Fibroblast of skin of left quadriceps (primary cell): ENCODE measurements around the gene POLR2I.
"Not testable (repeated sequence)": the region's sequence is repeated elsewhere in the genome, so short reads cannot be mapped to it uniquely, and the experiment has no call there.

ENCODE experiments used
- DNase-seq, 2 experiments: peaks; one replicate each; pipeline ENCODE4 v3.0.0-alpha.2; 2013; ENCODE audit warnings: low read depth in 2 of 2

The POLR2I gene

DNA sequence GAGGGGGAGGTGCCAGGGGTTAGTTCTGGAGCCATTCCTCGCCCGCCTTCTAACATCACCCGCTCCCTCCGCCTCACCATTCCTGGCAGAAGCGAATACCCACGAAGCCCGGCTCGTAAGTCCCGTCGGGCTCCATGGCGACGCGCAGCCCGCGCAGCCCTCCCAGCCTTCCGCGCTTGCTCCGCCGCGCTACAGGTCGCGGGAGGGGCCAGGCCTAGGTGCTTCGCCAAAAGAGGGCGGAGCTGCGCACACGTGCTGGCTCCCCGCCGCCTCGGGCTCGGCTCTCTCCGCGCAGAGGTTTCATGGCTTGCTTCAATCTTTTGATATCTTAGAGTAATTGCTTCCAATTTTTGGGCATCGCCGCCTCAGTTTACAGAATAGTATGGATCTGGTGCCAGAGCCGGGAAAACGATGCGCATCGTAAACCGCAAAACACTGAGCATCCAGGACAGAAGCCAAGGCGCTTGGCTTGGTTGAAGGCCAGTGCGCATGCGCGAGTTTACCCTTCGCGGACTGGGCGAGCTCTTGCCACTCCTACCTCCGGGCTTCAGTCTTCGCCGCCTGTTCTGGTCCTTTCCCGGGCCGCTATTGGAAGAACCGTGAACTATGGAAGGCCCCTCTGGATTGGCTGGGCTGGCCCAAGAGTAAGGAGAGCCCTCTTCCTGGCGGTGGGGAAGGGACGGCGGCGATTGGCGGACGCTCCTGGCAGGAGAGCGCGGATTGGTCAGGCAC lies at the start of gene POLR2I:
POLR2I (minus strand) TSS at position 155 of the 732 bp plus-strand sequence; CDS start at position 136, 19 bp downstream.
- peak; percentile 100 for DNase-seq

DNA sequence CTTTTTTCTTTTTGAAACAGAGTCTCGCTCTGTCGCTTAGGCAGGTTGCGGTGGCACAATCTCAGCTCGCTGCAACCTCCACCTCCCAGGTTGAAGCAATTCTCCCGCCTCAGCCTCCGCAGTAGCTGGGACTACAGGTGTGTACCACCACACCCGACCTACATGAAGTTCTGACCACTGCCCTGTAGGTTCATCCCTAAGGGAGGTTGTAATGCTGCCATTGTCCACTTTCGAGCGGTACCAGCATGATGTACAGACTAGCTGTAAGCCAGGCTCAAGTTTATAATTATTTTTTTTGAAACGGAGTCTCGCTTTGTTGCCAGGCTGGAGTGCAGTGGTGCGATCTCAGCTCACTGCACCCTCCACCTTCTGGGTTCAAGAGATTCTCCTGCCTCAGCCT lies 49.1 kb upstream of the POLR2I start:
- no peak for DNase-seq

DNA sequence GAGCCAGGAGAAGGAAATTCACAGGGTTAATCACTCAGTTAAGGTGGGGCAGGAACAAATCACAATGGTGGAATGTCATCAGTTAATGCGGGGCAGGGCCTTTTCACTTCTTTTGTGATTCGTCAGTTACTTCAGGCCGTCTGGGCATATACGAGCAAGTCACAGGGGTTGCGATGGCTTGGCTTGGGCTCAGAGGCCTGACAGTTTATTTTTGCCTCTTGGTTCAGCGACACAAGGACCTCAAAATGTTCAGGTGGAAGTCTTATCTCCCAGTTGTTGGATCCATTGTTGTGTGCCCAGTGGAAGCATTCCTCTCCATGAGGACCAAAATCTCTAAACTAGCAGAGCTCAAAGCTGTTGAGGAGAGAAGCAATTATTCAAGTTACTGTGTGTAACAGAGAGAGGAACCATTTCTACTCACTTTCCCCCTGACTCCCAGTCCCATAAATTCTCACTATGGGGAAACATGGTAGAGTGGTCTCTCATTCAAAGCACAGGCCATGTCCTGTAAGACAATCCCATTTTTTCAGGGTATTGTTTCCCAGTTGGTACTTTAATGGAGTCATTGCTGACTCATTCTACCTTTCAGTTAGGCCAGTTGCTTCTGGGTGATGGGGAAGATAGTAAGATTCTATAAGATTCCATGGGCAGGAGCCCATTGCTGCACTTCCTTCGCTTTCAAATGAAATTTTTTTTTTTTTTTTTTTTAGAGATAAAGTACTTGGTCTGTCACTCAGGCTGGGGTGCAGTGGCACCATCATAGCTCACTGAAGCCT lies 46.3 kb upstream of the POLR2I start:
- DNase-seq: no peak

DNA sequence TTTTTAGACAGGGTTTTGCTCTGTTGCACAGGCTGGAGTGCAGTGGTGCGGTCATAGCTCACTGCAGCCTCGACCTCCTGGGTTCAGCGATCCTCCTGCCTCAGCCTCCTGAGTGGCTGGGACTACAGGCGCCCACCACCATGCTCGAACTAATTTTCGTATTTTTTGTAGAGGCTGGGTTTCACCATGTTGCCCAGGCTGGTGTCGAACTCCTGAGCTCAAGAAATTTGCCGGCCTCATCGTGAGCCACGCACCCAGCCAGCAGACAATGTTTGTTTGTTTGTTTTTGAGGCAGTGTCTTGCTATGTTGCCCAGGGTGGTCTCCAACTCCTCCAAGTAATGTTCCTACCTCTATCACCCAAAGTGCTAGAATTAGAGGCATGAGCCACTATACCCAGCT lies 38.5 kb upstream of the POLR2I start:
- DNase-seq: no peak

DNA sequence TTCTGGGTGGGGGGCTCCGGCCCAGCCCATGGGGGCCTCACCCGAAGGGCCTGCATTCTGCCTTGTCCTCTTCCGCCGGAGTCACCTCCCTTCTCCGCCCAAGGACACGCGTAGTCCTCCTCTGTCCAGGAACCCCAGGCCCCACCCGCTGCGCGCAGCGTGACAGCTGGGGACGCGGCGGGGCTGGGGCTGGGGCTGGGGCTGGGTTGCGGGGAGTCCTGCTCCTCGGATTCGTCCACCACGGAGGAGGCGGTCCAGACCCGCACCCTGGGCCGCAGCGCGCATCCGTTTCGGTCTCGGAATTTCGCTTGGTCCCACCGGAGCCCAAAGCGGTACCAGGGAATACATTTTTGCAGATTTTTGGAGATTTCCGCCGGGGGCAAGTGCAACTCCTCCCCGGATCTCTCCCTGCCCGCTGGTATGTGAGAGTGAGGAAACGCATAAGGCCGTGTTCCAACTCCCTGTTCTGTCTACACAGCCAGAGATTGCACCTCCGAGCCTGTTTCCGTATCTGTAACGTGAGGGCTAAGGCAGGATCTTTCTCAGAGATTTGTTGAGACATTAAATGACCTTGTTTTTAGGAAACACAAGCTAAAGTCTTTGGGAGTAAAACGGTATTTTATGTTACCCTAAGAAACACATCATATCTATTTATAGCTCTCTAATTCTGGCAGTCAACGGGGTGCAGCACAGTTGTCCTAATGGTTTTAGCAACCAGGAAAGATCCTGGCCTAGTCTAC lies 37.8 kb upstream of the POLR2I start, which contains the start of gene COX7A1:
COX7A1 (minus strand) TSS at position 96 of the 740 bp plus-strand sequence; CDS start at position 56, 40 bp downstream.
- no peak for DNase-seq

DNA sequence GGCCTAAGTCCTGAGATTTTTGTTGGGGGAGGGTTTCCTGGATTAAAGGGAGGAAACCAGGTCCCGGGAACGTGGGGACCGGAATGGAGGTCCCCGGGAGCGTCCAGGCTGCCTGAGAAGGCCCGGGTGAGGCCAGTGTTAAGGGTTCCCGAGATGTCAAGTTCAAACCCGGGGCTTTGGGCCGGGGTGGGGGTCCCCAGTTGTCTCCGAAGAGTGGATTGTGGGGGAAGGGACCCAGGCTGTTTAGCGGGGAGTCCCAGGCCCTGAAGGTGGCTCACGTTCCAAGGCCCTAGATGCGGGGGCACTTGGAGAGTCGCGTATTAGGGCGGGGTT lies 37.3 kb upstream of the POLR2I start:
- DNase-seq: no peak

DNA sequence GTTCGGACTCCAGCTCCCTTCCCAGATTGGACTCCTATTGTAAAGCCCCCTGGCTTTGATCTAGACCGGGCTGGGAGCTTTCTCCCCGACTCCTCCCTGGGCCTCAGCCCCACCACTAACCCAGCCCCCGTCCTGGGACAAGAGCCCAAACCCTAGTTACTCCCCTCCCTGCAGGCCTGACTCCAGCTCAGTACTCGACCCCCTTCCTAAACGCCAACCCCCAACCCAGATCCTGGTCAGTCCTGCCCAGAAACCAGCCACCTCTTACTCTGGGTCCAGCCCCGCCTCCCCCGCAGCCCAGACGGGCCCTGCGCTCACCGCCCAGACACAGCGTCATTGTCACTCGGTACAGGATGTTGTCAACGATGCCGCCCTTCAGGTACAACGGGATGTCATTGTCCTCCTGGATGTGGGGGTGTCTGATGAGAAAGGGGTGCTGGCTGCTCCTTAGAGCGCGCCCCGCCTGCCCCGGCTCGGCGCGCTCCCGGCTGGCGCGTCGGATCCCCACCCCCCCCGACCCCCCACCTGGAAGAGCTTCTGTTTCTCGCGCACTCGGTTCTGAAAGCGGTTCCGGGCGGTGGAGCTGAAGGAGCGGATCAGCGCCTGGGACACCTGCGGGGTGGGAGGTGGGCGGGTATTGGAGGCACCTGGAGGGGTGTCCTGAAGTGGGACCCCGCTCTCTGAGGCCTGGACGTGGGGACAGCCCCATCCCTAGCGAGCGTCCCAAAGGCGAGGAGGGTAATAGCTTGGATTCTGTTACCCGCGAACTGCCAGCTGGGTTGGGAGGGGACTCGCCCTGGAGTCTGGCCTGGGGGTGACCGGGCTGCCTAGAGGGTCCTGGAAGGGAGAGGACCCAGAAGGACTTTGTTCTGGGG lies 36.7 kb upstream of the POLR2I start:
- no peak for DNase-seq

DNA sequence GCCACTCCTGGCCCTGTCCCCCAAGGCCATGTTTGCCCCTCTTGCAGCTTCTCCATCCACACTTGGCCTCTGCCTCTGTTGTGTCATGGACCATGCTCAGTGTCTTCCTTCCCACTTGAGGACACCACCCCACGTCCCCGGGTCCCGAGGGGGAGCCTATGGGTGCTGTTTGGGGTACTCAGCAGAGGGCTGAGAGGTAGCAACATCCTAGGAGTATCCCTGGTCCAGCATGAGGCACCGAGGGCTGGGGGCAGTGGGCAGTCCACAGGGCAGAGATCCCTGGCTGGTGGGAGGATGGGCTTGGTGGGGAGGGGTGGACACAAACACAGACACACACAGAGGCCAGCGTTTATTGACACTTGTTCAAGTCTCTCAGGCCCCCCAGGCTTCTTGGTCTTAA lies 35.9 kb upstream of the POLR2I start:
- no peak for DNase-seq

DNA sequence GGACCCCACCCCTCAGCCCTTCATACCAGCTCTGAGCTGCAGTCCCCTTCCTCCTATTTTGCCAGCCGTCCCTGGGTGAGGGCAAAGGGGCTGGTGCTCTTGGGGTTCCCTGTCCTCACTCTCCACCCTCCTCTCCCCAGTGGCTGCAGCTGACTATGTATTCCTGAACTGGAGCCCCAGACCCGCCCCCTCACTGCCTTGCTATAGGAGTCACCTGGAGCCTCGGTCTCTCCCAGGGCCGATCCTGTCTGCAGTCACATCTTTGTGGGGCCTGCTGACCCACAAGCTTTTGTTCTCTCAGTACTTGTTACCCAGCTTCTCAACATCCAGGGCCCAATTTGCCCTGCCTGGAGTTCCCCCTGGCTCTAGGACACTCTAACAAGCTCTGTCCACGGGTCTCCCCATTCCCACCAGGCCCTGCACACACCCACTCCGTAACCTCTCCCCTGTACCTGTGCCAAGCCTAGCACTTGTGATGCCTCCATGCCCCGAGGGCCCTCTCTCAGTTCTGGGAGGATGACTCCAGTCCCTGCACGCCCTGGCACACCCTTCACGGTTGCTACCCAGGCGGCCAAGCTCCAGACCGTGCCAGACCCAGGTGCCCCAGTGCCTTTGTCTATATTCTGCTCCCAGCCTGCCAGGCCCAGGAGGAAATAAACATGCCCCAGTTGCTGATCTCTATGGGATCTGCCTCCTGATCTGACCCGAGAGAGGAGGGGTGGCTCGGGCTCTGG lies 35.2 kb upstream of the POLR2I start:
- DNase-seq: no peak

DNA sequence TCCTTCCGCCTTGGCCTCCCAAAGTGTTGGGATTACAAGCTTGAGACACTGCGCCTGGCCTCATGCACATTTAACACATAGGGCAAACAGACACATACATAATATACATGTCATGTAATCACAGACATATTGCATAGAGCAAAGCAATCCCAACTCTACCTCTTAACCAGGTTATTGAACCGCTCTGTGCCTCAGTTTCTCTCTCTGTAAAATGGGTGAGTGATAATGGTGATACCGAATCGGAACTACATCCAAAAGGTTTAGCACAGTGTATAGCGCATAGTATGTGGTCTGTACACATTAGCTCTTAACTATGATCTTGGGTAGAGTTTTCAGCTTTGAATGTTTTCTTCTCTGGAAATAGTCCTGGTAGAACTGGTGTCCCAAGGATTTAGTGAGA lies 29.9 kb upstream of the POLR2I start:
- DNase-seq: no peak

DNA sequence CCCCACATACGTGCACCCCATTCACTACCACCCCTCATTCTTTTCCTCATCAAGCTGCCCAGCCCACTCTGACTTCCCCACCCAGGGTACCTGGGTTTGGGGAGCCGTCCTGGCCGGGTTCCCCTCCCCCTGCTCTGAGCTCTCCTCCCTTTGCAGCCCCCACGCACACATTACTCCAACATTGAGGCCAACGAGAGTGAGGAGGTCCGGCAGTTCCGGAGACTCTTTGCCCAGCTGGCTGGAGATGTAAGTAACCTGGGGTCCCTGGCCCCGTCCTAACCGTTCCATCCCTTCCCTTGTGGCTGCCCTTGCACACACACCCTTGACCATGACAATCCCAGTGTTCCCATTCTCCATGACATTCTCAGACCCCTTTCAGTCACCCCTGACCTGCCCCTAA lies 27.8 kb upstream of the POLR2I start:
- DNase-seq: no peak

DNA sequence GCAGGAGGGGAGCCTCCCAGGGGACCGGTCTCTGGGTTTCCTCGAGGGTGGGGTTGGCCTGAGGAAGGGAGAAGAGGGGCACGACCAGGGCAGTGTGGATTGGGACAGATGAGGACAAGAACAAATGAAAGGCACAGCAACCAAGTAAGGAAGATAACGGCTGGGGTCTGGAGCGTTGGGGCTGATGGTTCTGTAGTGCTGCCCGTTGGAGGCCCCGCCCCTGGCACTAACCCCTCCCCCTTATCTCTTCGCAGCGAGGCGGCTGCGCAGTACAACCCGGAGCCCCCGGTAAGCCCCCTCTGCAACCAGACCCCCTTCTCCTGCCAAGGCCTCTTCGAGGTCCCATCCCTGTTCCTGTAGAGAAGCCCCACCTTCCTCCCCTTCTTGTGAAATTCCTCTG lies 27.4 kb upstream of the POLR2I start:
- no peak for DNase-seq

DNA sequence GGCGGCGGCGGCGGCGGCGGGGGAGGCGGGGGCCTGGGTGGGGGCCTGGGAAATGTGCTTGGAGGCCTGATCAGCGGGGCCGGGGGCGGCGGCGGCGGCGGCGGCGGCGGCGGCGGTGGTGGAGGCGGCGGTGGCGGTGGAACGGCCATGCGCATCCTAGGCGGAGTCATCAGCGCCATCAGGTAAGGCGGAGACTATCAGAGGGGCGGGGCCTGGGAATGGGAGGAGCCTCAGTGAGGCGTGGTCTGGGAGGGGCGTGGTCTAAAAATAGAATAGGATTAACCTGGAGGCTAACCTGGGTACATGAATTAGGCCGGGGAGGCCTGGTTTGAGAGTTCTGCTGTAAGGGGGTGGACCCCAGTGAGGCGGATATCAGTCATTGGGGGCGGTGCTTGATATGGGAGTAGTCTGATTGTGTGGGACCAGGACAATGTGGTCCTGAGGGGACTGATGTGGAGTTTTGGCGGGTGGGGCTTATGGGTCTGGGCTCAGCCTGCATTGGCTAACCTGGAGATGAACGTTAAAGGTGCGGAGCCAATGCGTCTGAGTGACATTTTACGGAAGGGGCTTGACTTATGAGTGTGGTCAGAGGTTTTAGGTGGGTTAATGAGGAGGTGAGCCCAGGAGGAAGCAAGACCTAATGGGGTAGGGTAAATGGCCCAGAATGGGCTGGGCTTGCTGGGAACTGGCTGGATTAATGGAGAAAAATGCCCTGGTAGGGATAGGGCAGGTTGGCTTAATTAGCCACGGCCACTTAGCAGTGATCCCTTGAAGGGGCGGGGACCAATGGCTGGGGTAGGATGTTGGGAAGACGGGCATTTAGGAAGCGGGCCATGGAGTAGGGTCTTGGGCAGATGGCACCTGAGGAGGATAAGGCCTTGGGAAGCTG lies 26.6 kb upstream of the POLR2I start:
- DNase-seq: peak; percentile 57

DNA sequence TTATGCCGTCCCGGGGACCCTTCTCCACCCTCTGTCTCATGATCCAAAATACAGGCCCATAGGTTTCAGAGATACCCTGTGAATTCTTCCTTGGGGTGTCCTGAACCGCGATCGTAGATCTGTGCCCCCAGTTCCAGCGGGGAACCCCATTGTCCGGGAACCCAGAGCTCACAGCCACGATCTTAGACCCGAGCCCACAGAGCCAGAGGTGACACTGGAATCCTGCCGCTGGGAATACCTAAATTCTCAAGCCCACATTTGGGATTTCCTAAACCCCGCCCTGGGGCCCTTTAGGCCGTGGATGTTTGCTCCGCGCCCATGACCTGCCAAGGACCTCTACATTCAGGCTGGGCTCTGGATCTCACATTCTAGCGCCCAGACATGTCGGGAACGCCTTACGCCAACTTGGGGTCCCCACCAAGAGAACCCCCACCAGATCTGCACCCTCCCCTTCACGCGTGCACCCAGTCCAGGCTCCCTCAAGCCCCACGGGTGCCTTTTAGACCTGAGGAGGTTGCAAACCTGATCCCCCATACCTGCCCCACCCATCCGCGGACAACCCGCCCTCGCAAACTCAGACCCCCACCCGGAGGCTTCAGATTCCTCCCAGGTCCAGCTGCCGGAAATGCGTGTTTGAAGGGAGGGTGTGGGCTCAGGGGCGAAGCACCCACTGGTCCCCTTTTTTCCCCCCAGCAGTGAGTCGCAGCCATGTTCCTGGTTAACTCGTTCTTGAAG lies 25.8 kb upstream of the POLR2I start:
- no peak for DNase-seq

DNA sequence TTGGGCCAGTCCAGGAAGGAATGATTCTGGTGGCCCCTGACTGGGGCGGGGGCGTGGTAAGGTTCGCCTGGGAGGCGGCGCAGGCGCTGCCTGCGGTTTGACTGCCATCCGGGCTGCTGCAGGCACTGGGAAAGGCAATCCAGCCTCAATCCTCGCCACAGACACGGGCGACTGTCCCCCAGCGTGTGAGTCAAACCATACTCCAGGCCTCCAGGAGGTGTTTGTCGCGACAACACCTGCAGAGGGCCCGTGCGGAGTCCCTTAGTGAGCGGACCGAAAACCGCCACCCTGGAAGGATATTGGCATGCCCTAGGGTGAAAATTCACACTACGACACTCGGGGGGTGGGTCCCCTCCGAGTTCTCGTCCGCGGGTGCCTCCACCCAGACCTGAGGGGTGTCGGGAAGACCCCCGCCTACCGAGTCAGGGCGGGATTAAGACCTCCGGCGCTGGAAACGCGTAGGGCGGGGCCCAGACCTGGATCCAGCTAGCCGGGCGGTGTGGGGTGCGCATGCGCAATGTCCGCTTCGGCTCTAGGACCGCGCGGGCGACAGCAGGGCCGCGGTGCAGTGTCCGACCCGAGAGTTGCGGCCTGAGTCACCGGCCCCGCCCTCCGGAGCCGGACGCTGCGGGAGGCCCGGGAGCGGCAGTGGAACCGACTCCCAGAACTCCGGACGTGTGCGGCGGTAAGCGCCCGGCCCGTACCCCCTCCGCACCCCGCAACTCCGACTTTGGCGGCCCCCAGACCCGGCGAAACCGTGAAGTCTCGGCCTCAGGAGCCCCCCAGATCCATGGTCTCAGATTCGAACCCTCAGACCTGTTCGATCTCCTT lies 25.0 kb upstream of the POLR2I start, which contains the start of gene CAPNS1:
CAPNS1 (plus strand) TSS at position 594 of the 831 bp plus-strand sequence. CDS start 946 bp downstream, outside the sequence.
- peak; percentile 88 to 90 for DNase-seq

DNA sequence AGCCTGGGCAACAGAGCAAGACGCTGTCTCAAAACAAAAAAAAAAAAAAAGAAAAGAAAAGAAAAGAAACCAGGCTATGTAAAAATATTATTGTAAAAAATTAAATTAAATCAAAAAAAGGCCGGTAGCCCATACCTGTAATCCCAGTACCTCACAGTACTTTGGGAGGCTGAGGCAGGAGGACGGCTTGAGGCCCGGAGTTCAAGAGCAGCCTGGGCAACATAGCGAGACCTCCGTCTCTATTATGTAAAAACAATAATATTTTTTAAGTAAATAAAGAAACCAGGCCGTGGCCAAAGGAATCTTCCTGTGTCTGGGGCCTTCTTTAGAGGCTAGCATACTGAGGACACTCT lies 24.4 kb upstream of the POLR2I start:
- no peak for DNase-seq

DNA sequence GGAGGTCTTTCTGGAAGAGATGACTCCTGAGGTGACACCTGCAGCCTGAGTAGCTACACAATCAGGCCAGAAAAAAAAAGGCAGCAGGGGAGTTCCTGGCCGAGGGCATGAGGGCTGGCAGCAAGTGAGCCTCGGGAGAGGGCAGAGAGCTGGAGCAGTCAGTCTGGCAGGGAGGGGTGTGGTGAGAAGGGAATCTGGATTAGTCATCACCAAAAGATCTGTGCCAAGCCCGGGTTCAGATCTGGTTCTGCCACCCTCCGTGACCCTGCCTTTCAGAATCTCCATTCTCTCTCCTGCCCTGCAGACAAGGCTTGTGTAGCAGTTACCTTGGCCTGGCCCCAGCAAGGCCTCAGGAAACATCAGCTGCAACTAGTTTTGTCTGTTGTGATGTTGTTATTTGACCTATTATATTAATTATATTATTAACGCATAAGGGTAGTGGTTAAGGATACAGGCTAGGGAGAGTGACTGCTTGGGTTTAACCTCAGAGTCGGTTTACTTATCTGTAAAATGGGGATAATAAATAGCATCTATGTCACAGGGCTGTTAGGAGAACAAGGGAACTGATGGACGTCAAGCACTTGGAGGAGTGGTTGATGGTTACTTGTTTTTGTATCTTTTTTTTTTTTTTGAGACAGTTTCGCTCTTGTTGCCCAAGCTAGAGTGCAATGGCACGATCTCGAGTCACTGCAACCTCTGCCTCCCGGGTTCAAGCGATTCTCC lies 22.4 kb upstream of the POLR2I start:
- no peak for DNase-seq

DNA sequence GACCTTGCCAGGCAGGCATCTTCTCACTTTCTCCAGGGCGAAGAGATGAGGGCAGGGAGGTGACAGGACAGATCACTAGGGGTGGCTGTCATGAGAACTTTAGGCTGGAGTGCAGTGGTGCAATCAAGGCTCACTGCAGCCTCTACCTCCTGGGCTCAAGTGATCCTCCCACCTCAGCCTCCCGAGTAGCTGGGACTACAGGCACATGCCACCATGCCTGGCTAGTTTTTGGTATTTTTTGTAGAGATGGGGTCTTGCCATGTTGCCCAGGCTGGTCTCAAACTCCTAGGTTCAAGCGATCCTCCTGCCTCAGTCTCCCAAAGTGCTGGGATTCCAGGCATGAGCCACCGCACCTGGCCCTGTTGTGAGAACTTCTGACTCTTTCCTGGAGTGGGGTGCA lies 20.2 kb upstream of the POLR2I start:
- not testable (repeated sequence) for DNase-seq
